ENCODE results near the gene TMEM139. TPM values are rescaled to one million over a fixed set of nuclear protein-coding genes. Genes with fewer than 3 reads are reported as not detected.

The TMEM139 gene
- total RNA-seq, 1 experiment from 2014 or later, result 0.85 TPM

DNA sequence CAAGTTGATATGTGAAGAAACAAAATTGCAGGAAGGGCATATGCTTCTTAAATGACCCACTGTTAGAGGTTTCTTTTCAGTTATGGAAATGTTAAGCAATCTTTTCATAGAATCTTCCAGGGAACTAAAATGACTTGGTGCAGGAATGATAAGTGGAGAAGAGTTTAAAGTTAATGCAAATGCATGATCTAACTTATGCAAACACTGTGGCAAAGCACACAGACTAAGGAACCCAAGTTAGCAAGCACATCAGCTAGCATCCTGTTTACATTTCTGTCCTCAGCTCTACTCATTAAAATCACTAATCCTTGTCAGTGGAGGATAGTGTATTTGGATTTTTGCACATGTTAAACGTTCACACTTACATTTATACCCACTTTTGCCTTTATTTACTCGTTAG, 40.5 kb downstream of the TMEM139 start:
- Histone ChIP-seq H3K18ac (ENCODE audit: insufficient read length, low read depth, low read length) (no peak overlapping the region), H3K14ac (ENCODE audit: insufficient read depth, low read length) (no peak overlapping the region), H4K8ac (replicated peaks; ENCODE audit: insufficient read length, low read depth, low read length) (no peak overlapping the region), H3K23ac (ENCODE audit: insufficient read length, low read depth, low read length) (no peak overlapping the region), H2AK5ac (ENCODE audit: insufficient read length, low read length) (no peak overlapping the region), H3K4me2 (ENCODE audit: insufficient read depth, insufficient read length, low read length) (no peak overlapping the region), H3K9me3 (ENCODE audit: control insufficient read depth, low read depth, low read length) (no peaks in the 10 kb centered on the region), H2BK20ac (ENCODE audit: low read depth, low read length, poor library complexity, severe bottlenecking) (no peak overlapping the region), H3K27me3 (ENCODE audit: insufficient read depth, low read length) (no peaks in the 10 kb centered on the region), H2BK5ac (ENCODE audit: insufficient read length, low read length) (no peak overlapping the region), H3K79me2 (ENCODE audit: insufficient read depth, low read length) (no peaks in the 10 kb centered on the region), H2BK15ac (ENCODE audit: low read depth, low read length) (no peak overlapping the region), H3K23me2 (ENCODE audit: insufficient read length, low read depth, low read length, poor library complexity, severe bottlenecking) (no peaks in the 10 kb centered on the region), H2BK12ac (ENCODE audit: insufficient read length, low read depth, low read length) (no peak overlapping the region), H3K4me1 (ENCODE audit: insufficient read depth, low read length) (no peaks in the 10 kb centered on the region), H4K20me1 (ENCODE audit: control insufficient read depth, insufficient read depth, insufficient read length) (no peaks in the 10 kb centered on the region), H3K9ac (ENCODE audit: extremely low read depth, insufficient read length, low read length) (no peak overlapping the region), H3K27ac (ENCODE audit: insufficient read length, low read depth, low read length) (no peak overlapping the region), H3K4ac (ENCODE audit: low read depth, low read length) (no peak overlapping the region), H2BK120ac (ENCODE audit: low read depth, low read length, poor library complexity, severe bottlenecking) (no peak overlapping the region), H3K56ac (ENCODE audit: insufficient read length, low read depth, low read length) (no peak overlapping the region), H3T11ph (ENCODE audit: low read length) (no peak overlapping the region), H4K5ac (ENCODE audit: insufficient read length, low read depth, low read length) (no peak overlapping the region), H2AFZ (ENCODE audit: low read length) (no peak overlapping the region), H3K79me1 (ENCODE audit: insufficient read depth, low read depth, low read length, poor library complexity, severe bottlenecking) (no peaks in the 10 kb centered on the region), H4K91ac (ENCODE audit: insufficient read length, low read depth, low read length) (no peak overlapping the region)
- no CpG with 5 or more reads among the region's 2 CpGs for WGBS (ENCODE audit: extremely low coverage, insufficient read length, low lambda C conversion rate)
- no peaks in the 10 kb centered on the region; a peak in 1 of 5 replicates for H3K9me3 Mint-ChIP-seq
- peaks cover 19 to 31% of the 10 kb centered on the region in 2 experiments for H3K4me1 Mint-ChIP-seq
- DNase-seq, result no peak
- H3K4me3 Mint-ChIP-seq, result no peak overlapping the region
- TF ChIP-seq, protein P1, sequence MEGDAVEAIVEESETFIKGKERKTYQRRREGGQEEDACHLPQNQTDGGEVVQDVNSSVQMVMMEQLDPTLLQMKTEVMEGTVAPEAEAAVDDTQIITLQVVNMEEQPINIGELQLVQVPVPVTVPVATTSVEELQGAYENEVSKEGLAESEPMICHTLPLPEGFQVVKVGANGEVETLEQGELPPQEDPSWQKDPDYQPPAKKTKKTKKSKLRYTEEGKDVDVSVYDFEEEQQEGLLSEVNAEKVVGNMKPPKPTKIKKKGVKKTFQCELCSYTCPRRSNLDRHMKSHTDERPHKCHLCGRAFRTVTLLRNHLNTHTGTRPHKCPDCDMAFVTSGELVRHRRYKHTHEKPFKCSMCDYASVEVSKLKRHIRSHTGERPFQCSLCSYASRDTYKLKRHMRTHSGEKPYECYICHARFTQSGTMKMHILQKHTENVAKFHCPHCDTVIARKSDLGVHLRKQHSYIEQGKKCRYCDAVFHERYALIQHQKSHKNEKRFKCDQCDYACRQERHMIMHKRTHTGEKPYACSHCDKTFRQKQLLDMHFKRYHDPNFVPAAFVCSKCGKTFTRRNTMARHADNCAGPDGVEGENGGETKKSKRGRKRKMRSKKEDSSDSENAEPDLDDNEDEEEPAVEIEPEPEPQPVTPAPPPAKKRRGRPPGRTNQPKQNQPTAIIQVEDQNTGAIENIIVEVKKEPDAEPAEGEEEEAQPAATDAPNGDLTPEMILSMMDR (conservative IDR thresholded peaks at IDR 0.05), result no peak
- no peak overlapping the region; a peak in 1 of 7 replicates for H3K27ac Mint-ChIP-seq
- no peaks in the 10 kb centered on the region; a peak in 1 of 7 replicates for H3K36me3 Mint-ChIP-seq (ENCODE audit: insufficient read depth in 1 of 3, low read depth in 3 of 3)
- H3K27me3 Mint-ChIP-seq (ENCODE audit: low read depth), result no peaks in the 10 kb centered on the region; the same call in 1 of the 2 replicates
